Psoas muscle (tissue), 7 donors: ENCODE measurements around the gene GPX5. TPM values are rescaled to one million over a fixed set of nuclear protein-coding genes. Genes with fewer than 3 reads are reported as not detected.

Experiments
- polyA plus RNA-seq, 3 donors: library from polyadenylated mRNA; stranded (reverse); fragments of 200-250 nt; gene quantifications; one replicate each; pipeline ENCODE4 v1.2.3, GENCODE V29; 2013
- total RNA-seq, 4 donors: library from RNA; stranded (reverse); fragmentation: NEBNext Ultra II Directional in 2 of 4; extraction: Animal tissue kit (Norgen Biotek cat#: 25700) in 2 of 4; gene quantifications; one replicate each; pipeline versions ENCODE4 v1.2.1 to v1.2.4, GENCODE V29; 2021 to 2023
- donor health status: healthy with polysubstance abuse.
- donor health status: DM: no; HTN: no; CAD: no; lungs with moderate emphysema.
- donor health status: Bipolar disorder and iron deficiency.
- donor health status: healthy.
- donor health status: DM: no; HTN: no; CAD: no.
- donor health status: DM: no; HTN: no; CAD: no.
- donor health status: DM: yes; HTN: yes; CAD: no.

The GPX5 gene
- total and polyA plus RNA-seq, 7 donors, result not detected

Other genes starting within 250 kb of the GPX5 start
- gene PGBD1, start 244.3 kb upstream of the GPX5 start, total RNA-seq, result 1 to 10 TPM in 3 of 4 donors, under 1 TPM in 1; 0.93 to 2.6 (median 1.3) TPM
- gene PGBD1, start 244.3 kb upstream of the GPX5 start, polyA plus RNA-seq, result 1 to 10 TPM in 1 of 3 donors, under 1 TPM in 2; 0.62 to 1.3 (median 0.79) TPM
- 10 to 100 TPM in 1 of 4 donors, 1 to 10 TPM in 3; 4.8 to 10.8 (median 7.7) TPM for gene ZSCAN31, start 189.7 kb upstream of the GPX5 start, total RNA-seq
- 1 to 10 TPM; 1.8 to 3.7 (median 2.3) TPM for gene ZSCAN31, start 189.7 kb upstream of the GPX5 start, polyA plus RNA-seq
- gene ZKSCAN3, start 175.9 kb upstream of the GPX5 start, total RNA-seq, result 1 to 10 TPM; 1.5 to 4.6 (median 2.9) TPM
- 1 to 10 TPM; 1.3 to 2.9 (median 1.5) TPM for gene ZKSCAN3, start 175.9 kb upstream of the GPX5 start, polyA plus RNA-seq
- 1 to 10 TPM in 3 of 4 donors, under 1 TPM in 1; 0.98 to 2.2 (median 1.4) TPM for gene ZSCAN12, start 126.1 kb upstream of the GPX5 start, total RNA-seq
- gene ZSCAN12, start 126.1 kb upstream of the GPX5 start, polyA plus RNA-seq, result 1 to 10 TPM in 1 of 3 donors, under 1 TPM in 2; 0.48 to 1.2 (median 0.49) TPM
- under 1 TPM in 3 of 4 donors, not detected in 1; 0.37 to 0.75 (median 0.44) TPM for gene ZSCAN23, start 82.4 kb upstream of the GPX5 start, total RNA-seq
- gene ZSCAN23, start 82.4 kb upstream of the GPX5 start, polyA plus RNA-seq, result under 1 TPM; 0.08 to 0.14 (median 0.13) TPM
- not detected for gene GPX6, start 10.1 kb upstream of the GPX5 start, total RNA-seq
- gene GPX6, start 10.1 kb upstream of the GPX5 start, polyA plus RNA-seq, result not detected